ENCODE data around the gene TMEM97.
A peak's percentile ranks its signal among the peaks of the same experiment; 100 is the strongest.

Gene TMEM97

GRCh38 chr17:28372945-28373274 is 53.9 kb downstream of the TMEM97 start:
- Histone ChIP-seq H3K27ac (ENCODE audit: extremely low read depth, low read depth, low read length) (no peak overlapping the region), H3K4me1 (ENCODE audit: control insufficient read depth, insufficient read depth, low read length) (peaks cover 13% of the 10 kb centered on the region), H3K4me3 (ENCODE audit: low read depth, low read length) (0 out of 2 replicates have a peak overlapping the region, but pooled peaks have one; percentile 50), H3K9me3 (ENCODE audit: control insufficient read depth, insufficient read depth, low read depth, low read length) (no peaks in the 10 kb centered on the region), H3K36me3 (ENCODE audit: control insufficient read depth in 2 of 2, insufficient read depth in 1 of 2, low read length in 2 of 2) (no peaks in the 10 kb centered on the region; a peak in 1 of 3 replicates)
- CTCF ChIA-PET = interaction anchor here (0.7 kb wide), 1 partner anchor 44 kb away, joined by 4 read pairs; no protein-coding TSS in a partner anchor
- POLR2A ChIA-PET = interaction anchor here (7.1 kb wide), 1 partner anchor 15 kb away, joined by 66 read pairs; the partner anchor contains the start of gene POLDIP2
- TF ChIP-seq ZNF513 (tag by site-specific recombination; IDR thresholded peaks at IDR 0.05) = no peak
- TF ChIP-seq ZNF366 (tag by site-specific recombination; conservative IDR thresholded peaks at IDR 0.05) = 0 out of 2 replicates have a peak, but pooled peaks have one; percentile 42
- peak; percentile 51; the same call in 1 of the 2 replicates for TF ChIP-seq KLF17 (tag by site-specific recombination; IDR thresholded peaks at IDR 0.05)
- TF ChIP-seq ZNF112 (tag by site-specific recombination; IDR thresholded peaks at IDR 0.05) = no peak
- peak; percentile 24; the same call in 1 of the 2 replicates for TF ChIP-seq ZNF398 (tag by site-specific recombination; IDR thresholded peaks at IDR 0.05)
